ENCODE data around the gene CMTM6. TPM values are rescaled to one million over a fixed set of nuclear protein-coding genes. Genes with fewer than 3 reads are reported as not detected.

The CMTM6 gene
- total RNA-seq, 1 experiment from 2014 or later: 43.5 TPM

- no peak overlapping the region for H2BK20ac ChIP-seq (ENCODE audit: low read depth, low read length, poor library complexity, severe bottlenecking)
- H3K9ac ChIP-seq (ENCODE audit: extremely low read depth, insufficient read length, low read length): no peak overlapping the region
- H2AFZ ChIP-seq (ENCODE audit: low read length): no peak overlapping the region
- Mint-ChIP-seq H3K27me3 (ENCODE audit: low read depth) (no peaks in the 10 kb centered on the region; the same call in 1 of the 2 replicates), H3K9me3 (no peaks in the 10 kb centered on the region; a peak in 1 of 5 replicates), H3K27ac (no peak overlapping the region), H3K4me1 (peaks cover 20 to 30% of the 10 kb centered on the region in 2 experiments), H3K36me3 (ENCODE audit: insufficient read depth in 1 of 3, low read depth in 3 of 3) (peaks cover 3 to 8% (median 5%) of the 10 kb centered on the region in 3 experiments; a peak in 4 of 7 replicates), H3K4me3 (no peak overlapping the region; a peak in 1 of 5 replicates)
- no peak overlapping the region for H2BK12ac ChIP-seq (ENCODE audit: insufficient read length, low read depth, low read length)
- H3T11ph ChIP-seq (ENCODE audit: low read length): no peak overlapping the region
- no peak overlapping the region for H3K56ac ChIP-seq (ENCODE audit: insufficient read length, low read depth, low read length)
- H3K27me3 ChIP-seq (ENCODE audit: insufficient read depth, low read length): no peaks in the 10 kb centered on the region
- H3K23ac ChIP-seq (ENCODE audit: insufficient read length, low read depth, low read length): no peak overlapping the region
- no peak overlapping the region for H3K4ac ChIP-seq (ENCODE audit: low read depth, low read length)
- no peaks in the 10 kb centered on the region for H3K79me1 ChIP-seq (ENCODE audit: insufficient read depth, low read depth, low read length, poor library complexity, severe bottlenecking)
- H4K91ac ChIP-seq (ENCODE audit: insufficient read length, low read depth, low read length): no peak overlapping the region
- no peak overlapping the region for H2BK15ac ChIP-seq (ENCODE audit: low read depth, low read length)
- H3K4me1 ChIP-seq (ENCODE audit: insufficient read depth, low read length): peaks cover 4% of the 10 kb centered on the region; the same call in 1 of the 2 replicates
- peaks cover 2% of the 10 kb centered on the region for H4K20me1 ChIP-seq (ENCODE audit: control insufficient read depth, insufficient read depth, insufficient read length)
- no peak overlapping the region for H2BK5ac ChIP-seq (ENCODE audit: insufficient read length, low read length)
- no peak overlapping the region for H4K5ac ChIP-seq (ENCODE audit: insufficient read length, low read depth, low read length)
- no peak for DNase-seq
- TF ChIP-seq, protein P1, sequence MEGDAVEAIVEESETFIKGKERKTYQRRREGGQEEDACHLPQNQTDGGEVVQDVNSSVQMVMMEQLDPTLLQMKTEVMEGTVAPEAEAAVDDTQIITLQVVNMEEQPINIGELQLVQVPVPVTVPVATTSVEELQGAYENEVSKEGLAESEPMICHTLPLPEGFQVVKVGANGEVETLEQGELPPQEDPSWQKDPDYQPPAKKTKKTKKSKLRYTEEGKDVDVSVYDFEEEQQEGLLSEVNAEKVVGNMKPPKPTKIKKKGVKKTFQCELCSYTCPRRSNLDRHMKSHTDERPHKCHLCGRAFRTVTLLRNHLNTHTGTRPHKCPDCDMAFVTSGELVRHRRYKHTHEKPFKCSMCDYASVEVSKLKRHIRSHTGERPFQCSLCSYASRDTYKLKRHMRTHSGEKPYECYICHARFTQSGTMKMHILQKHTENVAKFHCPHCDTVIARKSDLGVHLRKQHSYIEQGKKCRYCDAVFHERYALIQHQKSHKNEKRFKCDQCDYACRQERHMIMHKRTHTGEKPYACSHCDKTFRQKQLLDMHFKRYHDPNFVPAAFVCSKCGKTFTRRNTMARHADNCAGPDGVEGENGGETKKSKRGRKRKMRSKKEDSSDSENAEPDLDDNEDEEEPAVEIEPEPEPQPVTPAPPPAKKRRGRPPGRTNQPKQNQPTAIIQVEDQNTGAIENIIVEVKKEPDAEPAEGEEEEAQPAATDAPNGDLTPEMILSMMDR (conservative IDR thresholded peaks at IDR 0.05): no peak
- no peak overlapping the region for H3K27ac ChIP-seq (ENCODE audit: insufficient read length, low read depth, low read length)
- no peaks in the 10 kb centered on the region for H3K23me2 ChIP-seq (ENCODE audit: insufficient read length, low read depth, low read length, poor library complexity, severe bottlenecking)
- no peak overlapping the region for H3K18ac ChIP-seq (ENCODE audit: insufficient read length, low read depth, low read length)
- H3K79me2 ChIP-seq (ENCODE audit: insufficient read depth, low read length): no peaks in the 10 kb centered on the region; the same call in 1 of the 2 replicates
- no peak overlapping the region for H3K14ac ChIP-seq (ENCODE audit: insufficient read depth, low read length)
- no peak overlapping the region for H2BK120ac ChIP-seq (ENCODE audit: low read depth, low read length, poor library complexity, severe bottlenecking)
- no peak overlapping the region for H4K8ac ChIP-seq (replicated peaks; ENCODE audit: insufficient read length, low read depth, low read length)
- H2AK5ac ChIP-seq (ENCODE audit: insufficient read length, low read length): no peak overlapping the region
- H3K9me3 ChIP-seq (ENCODE audit: control insufficient read depth, low read depth, low read length): no peaks in the 10 kb centered on the region
- no CpG with 5 or more reads among the region's 2 CpGs for WGBS (ENCODE audit: extremely low coverage, insufficient read length, low lambda C conversion rate)
- no peak overlapping the region for H3K4me2 ChIP-seq (ENCODE audit: insufficient read depth, insufficient read length, low read length)
These were observed 2.4 kb downstream of the CMTM6 start for GRCh38 chr3:32500231-32500630.
